ENCODE measurements around the gene STXBP6. TPM values are rescaled to one million over a fixed set of nuclear protein-coding genes. Genes with fewer than 3 reads are reported as not detected.

STXBP6 gene
- total RNA-seq, 1 donor from 2014 or later = 27.4 TPM

DNA sequence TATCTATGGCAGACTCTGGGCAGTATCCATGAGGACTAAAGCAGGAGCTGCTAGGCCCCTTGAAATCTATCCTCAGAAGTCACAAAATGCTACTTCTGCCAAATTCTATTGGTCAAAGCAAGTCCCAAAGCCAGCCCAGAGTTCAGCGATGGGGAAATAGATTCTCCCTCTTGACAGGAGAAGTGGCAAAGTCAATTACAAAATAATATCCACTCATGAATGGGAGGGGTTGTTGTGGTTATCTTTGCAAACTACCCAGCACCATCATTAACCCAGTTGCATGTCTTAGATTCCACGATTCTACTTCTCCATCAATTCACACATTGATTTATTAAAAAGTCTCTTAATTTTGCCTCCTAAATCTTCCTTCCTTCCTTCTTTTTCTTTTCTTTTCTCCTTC, 30.7 kb upstream of the STXBP6 start:
- TF ChIP-seq, protein P1, sequence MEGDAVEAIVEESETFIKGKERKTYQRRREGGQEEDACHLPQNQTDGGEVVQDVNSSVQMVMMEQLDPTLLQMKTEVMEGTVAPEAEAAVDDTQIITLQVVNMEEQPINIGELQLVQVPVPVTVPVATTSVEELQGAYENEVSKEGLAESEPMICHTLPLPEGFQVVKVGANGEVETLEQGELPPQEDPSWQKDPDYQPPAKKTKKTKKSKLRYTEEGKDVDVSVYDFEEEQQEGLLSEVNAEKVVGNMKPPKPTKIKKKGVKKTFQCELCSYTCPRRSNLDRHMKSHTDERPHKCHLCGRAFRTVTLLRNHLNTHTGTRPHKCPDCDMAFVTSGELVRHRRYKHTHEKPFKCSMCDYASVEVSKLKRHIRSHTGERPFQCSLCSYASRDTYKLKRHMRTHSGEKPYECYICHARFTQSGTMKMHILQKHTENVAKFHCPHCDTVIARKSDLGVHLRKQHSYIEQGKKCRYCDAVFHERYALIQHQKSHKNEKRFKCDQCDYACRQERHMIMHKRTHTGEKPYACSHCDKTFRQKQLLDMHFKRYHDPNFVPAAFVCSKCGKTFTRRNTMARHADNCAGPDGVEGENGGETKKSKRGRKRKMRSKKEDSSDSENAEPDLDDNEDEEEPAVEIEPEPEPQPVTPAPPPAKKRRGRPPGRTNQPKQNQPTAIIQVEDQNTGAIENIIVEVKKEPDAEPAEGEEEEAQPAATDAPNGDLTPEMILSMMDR (IDR thresholded peaks at IDR 0.05) = no peak
- H3K4me3 ChIP-seq = no peak overlapping the region
- intact Hi-C loops (cut with DNase I) = no loop called here
- no peaks in the 10 kb centered on the region for H3K9me3 ChIP-seq
- no peak overlapping the region for H3K27ac ChIP-seq
- H3K4me1 ChIP-seq = no peaks in the 10 kb centered on the region
- DNase-seq (no peak), ATAC-seq (peak; percentile 59)
- H3K36me3 ChIP-seq = no peaks in the 10 kb centered on the region
- no peaks in the 10 kb centered on the region for H3K27me3 ChIP-seq

DNA sequence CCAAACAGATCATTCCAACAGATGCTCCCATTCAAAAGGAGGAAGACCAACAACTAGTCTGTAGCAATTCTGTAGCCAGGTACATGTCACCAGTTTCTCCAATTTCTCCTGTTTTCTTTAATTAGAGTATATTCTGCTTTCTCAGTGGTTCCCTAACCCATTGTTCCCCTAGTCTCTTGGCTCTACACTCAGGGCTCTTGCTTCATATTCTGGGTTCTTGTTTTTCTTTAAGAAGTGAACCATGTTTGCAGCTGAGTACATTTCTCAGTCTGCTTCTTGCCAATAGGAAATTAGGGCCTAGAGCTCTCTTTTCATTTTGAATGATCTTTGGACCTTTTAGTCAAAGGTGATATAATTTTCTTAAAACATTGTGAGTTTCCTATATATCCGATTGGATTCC, 29.4 kb upstream of the STXBP6 start:
- no peak overlapping the region for H3K4me3 ChIP-seq
- TF ChIP-seq, protein P1 (IDR thresholded peaks at IDR 0.05) = no peak
- H3K36me3 ChIP-seq = no peaks in the 10 kb centered on the region
- peak; percentile 56 for ATAC-seq
- no peak overlapping the region for H3K27ac ChIP-seq
- intact Hi-C loops (cut with DNase I) = no loop called here
- H3K4me1 ChIP-seq = no peaks in the 10 kb centered on the region
- DNase-seq = no peak
- no peaks in the 10 kb centered on the region for H3K9me3 ChIP-seq
- H3K27me3 ChIP-seq = no peaks in the 10 kb centered on the region

GRCh38 chr14:25074099-25074685, 24.2 kb upstream of the STXBP6 start:
- Histone ChIP-seq H3K27ac (no peak overlapping the region), H3K4me3 (no peak overlapping the region), H3K4me1 (no peaks in the 10 kb centered on the region), H3K9me3 (no peaks in the 10 kb centered on the region), H3K36me3 (no peaks in the 10 kb centered on the region), H3K27me3 (no peaks in the 10 kb centered on the region)
- ATAC-seq (no peak), DNase-seq (no peak)
- intact Hi-C loops (cut with DNase I) = no loop called here
- TF ChIP-seq, protein P1 (IDR thresholded peaks at IDR 0.05) = no peak

DNA sequence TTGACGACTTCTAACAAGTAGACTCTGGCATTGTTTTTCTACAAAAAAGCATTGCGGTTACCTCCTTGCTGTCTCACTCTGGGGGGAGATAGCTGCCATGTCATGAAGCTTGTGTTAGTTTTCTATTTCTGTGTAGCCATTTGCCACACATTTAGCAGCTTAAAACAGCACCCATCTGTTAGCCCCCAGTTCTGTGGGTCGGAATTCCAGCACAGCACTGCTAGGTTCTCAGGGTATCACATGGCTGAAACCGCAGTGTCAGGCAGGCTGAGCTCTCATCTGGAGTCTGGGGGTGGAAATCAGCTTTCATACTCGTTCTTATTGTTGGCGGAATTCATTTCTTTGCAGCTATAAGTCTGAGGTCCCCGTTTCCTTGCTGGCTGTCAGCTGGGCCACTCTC, 19.9 kb upstream of the STXBP6 start:
- no peak for DNase-seq
- Histone ChIP-seq H3K27ac (no peak overlapping the region), H3K9me3 (no peaks in the 10 kb centered on the region), H3K4me1 (no peaks in the 10 kb centered on the region), H3K27me3 (no peaks in the 10 kb centered on the region), H3K36me3 (no peaks in the 10 kb centered on the region), H3K4me3 (no peak overlapping the region)
- TF ChIP-seq, protein P1 (IDR thresholded peaks at IDR 0.05) = no peak
- no peak for ATAC-seq
- intact Hi-C loops (cut with DNase I) = no loop called here

DNA sequence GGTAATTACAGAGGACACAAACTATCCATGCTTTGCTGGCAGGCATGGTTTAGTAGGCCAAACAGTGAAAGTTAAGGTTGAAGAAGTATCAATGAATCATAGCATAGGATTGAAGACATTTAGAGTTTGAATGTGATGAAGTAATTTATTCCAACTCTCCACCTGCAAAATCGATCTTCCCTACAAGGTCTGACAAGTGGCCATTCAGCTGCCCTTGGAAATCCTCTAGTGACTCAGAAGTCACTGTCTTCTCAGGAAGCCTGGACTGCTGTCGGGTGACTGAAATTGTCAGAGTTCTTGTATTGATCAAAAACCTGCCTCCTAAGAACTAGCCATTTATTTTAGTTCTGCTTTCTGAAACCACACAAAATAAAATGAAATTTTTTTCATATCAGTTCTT, 17.7 kb upstream of the STXBP6 start:
- Histone ChIP-seq H3K27ac (no peak overlapping the region), H3K4me3 (no peak overlapping the region), H3K4me1 (no peaks in the 10 kb centered on the region), H3K36me3 (no peaks in the 10 kb centered on the region), H3K9me3 (no peaks in the 10 kb centered on the region), H3K27me3 (no peaks in the 10 kb centered on the region)
- DNase-seq = no peak
- intact Hi-C loops (cut with DNase I) = no loop called here
- ATAC-seq = no peak
- TF ChIP-seq, protein P1 (IDR thresholded peaks at IDR 0.05) = no peak

DNA sequence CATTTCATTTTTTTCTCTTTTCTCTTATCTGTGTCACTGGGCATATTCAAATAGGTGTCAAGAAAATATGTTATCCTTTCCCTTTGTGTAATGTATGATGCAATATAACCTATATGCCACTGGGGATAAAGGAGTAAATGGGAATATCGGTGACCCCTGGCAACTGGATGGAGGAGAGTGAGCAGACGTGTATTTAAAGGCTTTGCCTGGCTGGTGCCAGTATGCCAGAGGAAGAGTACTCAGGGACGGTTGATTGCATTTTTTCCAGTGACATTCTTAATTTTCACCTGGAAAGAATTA, 12.0 kb upstream of the STXBP6 start:
- H3K4me1 ChIP-seq = no peaks in the 10 kb centered on the region
- ATAC-seq (no peak), DNase-seq (no peak)
- H3K9me3 ChIP-seq = no peaks in the 10 kb centered on the region
- no peak overlapping the region for H3K4me3 ChIP-seq
- no peaks in the 10 kb centered on the region for H3K27me3 ChIP-seq
- no peaks in the 10 kb centered on the region for H3K36me3 ChIP-seq
- H3K27ac ChIP-seq = no peak overlapping the region
- TF ChIP-seq, protein P1 (IDR thresholded peaks at IDR 0.05) = no peak
- intact Hi-C loops (cut with DNase I) = no loop called here
